Articular chondrocyte of knee joint (primary cell): Measurements from ENCODE around the gene PP2D1. TPM values are rescaled to one million over a fixed set of nuclear protein-coding genes. Genes with fewer than 3 reads are reported as not detected.

Source experiments
- small RNA-seq: library from RNA; depleted of rRNA; stranded (forward); fragments of <200 nt; gene quantifications from one replicate; pipeline ENCODE3, GENCODE V24; 2012
- total RNA-seq: library from RNA; depleted of rRNA; stranded (reverse); fragments of >200 nt; gene quantifications from 2 replicates; pipeline ENCODE4 v1.2.3, GENCODE V29; 2012

PP2D1 gene
- total RNA-seq, result not detected in 2 replicates

GRCh38 chr3:20012164-20012563, at the start of gene PP2D1:
TSS of gene PP2D1 (minus strand) at chr3:20012264. CDS start at chr3:20012072, 192 bp downstream.

GRCh38 chr3:20039765-20040547, 27.9 kb upstream of the PP2D1 start, which contains the start of gene KAT2B:
TSS of gene KAT2B (plus strand) at chr3:20040446. CDS start at chr3:20040478, 32 bp downstream.

GRCh38 chr3:19946832-19947548, 65.1 kb downstream of the PP2D1 start, which contains the start of gene RAB5A:
TSS of gene RAB5A (plus strand) at chr3:19947097. CDS start at chr3:19950899, 3,802 bp downstream.

Small RNA genes within 50 kb of the gene (small RNA-seq; reads per million reads assigned to genes)
- gene RNU4-85P (not detected), gene RPL39P18 (not detected)

Other genes starting within 250 kb of the PP2D1 start
- gene EFHB, start 78.0 kb downstream of the PP2D1 start, total RNA-seq, result 0.54 and 4.2 TPM in 2 replicates
- 73.4 and 74.4 TPM in 2 replicates for gene RAB5A, start 65.2 kb downstream of the PP2D1 start, total RNA-seq
- gene KAT2B, start 28.2 kb upstream of the PP2D1 start, total RNA-seq, result 14.8 and 16.8 TPM in 2 replicates
- gene SGO1, start 173.9 kb upstream of the PP2D1 start, total RNA-seq, result 4.2 and 5.4 TPM in 2 replicates